ENCODE measurements around the gene BLID.

Gene BLID

DNA sequence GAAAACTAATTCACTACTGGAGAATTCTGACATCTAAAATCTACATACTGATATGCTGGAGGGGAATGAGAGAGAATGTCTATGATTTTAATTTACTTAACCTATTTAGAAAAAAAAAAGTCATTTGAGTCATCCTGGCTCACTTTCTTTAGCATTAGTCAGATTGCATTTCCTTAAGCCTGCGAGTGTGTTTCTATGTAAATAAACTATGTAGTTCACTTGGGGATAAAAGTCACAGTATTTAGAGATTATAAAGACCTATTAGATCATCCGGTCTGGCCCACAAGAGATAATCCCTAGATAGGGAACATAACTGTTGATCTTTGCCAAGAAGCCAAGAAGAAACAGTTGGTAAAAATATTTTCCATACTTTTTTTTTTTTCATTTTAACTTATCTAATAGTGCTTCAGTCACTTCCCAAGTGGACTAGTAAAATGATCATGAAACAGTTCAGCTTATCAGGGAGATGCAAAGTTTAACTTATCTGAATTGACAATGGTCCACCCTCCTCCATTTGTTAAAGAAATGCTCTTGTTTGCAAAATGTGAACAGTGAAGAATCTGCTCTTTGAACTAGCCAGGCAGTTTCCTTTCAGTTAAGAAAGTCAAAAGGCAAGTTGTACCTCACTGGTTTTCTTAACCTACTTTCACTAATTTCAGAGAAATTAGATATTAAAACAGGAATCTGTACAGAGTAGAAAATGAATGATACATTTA is 21.2 kb upstream of the BLID start:
- no peak overlapping the region for H3K4me3 ChIP-seq (ENCODE audit: low read depth, low read length)
- H3K9ac ChIP-seq (ENCODE audit: low read depth, low read length): no peak overlapping the region
- no peaks in the 10 kb centered on the region for H3K4me1 ChIP-seq (ENCODE audit: control insufficient read depth, insufficient read depth, low read length)
- H3K27me3 ChIP-seq (ENCODE audit: control insufficient read depth, insufficient read depth, low read length): peaks cover 46% of the 10 kb centered on the region
- no peaks in the 10 kb centered on the region for H3K36me3 ChIP-seq (ENCODE audit: control insufficient read depth, insufficient read depth, low read length)
- no peaks in the 10 kb centered on the region for H3K9me3 ChIP-seq (ENCODE audit: control insufficient read depth, insufficient read depth, low read length)

DNA sequence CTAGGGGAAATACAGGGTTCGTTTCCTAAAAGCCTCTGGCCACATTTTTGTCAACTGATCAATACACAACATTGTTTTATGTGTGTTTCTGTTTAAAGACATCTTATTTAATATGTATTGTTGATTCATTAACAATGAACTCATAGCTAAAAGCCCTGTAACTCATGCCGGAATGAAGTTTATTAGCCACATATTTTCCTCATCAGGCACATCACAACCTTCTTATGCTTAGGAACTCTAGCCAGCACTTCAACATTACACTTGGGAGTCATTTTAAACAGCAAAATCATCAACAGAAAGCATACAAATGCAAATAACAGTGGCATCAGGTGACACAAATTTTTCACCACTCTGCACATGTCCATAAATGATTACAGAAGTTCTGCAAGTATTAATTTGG is 15.1 kb upstream of the BLID start:
- no peaks in the 10 kb centered on the region for H3K36me3 ChIP-seq (ENCODE audit: control insufficient read depth, insufficient read depth, low read length)

DNA sequence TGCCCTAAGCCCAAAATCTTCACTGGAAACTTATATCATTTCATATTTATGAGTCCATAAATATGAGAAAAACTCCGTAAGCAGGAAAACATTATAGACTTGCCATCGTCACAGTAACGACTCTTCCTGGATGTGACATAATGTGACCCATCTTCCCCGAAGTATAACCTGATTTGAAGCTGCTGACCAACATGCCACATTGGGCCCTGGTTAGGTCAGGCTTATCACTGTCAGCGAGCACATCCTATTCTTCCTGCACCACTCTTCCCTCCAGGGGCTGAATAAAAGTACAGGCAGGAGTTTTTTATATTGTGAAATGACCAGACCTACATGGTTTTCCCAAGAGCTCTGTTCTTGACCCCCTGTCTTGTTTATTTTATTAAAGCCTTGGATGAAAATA is 12.1 kb upstream of the BLID start:
- Histone ChIP-seq H3K27me3 (ENCODE audit: control insufficient read depth, insufficient read depth, low read length) (no peaks in the 10 kb centered on the region), H3K4me3 (ENCODE audit: low read depth, low read length) (no peak overlapping the region), H3K36me3 (ENCODE audit: control insufficient read depth, insufficient read depth, low read length) (no peaks in the 10 kb centered on the region), H3K9me3 (ENCODE audit: control insufficient read depth, insufficient read depth, low read length) (no peaks in the 10 kb centered on the region), H3K9ac (ENCODE audit: low read depth, low read length) (no peak overlapping the region), H3K4me1 (ENCODE audit: control insufficient read depth, insufficient read depth, low read length) (no peaks in the 10 kb centered on the region)

More for the DNA sequence above, 15.1 kb upstream of the BLID start:
- Histone ChIP-seq H3K27me3 (ENCODE audit: control insufficient read depth, insufficient read depth, low read length) (no peaks in the 10 kb centered on the region), H3K9ac (ENCODE audit: low read depth, low read length) (no peak overlapping the region), H3K4me3 (ENCODE audit: low read depth, low read length) (no peak overlapping the region), H3K9me3 (ENCODE audit: control insufficient read depth, insufficient read depth, low read length) (no peaks in the 10 kb centered on the region), H3K4me1 (ENCODE audit: control insufficient read depth, insufficient read depth, low read length) (no peaks in the 10 kb centered on the region)

DNA sequence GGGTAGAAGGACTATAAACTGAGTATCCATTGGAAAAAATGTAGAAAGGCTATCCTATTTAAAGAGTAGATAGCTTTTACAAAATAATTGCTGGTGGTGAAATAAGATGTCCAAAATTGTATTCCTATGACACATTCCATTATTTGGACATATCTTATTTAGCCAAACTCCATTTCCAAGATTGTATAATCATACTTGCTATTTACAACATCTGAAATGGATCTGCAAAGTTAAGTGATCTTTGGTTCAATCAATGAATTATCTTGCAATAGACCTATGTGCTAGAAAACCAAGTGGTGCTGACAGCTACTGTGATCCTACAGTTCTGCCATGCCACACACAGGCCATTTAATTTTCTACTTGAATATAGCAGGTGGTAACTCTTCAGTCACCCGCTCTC is 11.0 kb upstream of the BLID start:
- Histone ChIP-seq H3K27me3 (ENCODE audit: control insufficient read depth, insufficient read depth, low read length) (no peaks in the 10 kb centered on the region), H3K9ac (ENCODE audit: low read depth, low read length) (no peak overlapping the region), H3K36me3 (ENCODE audit: control insufficient read depth, insufficient read depth, low read length) (no peaks in the 10 kb centered on the region), H3K4me1 (ENCODE audit: control insufficient read depth, insufficient read depth, low read length) (no peaks in the 10 kb centered on the region), H3K9me3 (ENCODE audit: control insufficient read depth, insufficient read depth, low read length) (no peaks in the 10 kb centered on the region), H3K4me3 (ENCODE audit: low read depth, low read length) (no peak overlapping the region)

DNA sequence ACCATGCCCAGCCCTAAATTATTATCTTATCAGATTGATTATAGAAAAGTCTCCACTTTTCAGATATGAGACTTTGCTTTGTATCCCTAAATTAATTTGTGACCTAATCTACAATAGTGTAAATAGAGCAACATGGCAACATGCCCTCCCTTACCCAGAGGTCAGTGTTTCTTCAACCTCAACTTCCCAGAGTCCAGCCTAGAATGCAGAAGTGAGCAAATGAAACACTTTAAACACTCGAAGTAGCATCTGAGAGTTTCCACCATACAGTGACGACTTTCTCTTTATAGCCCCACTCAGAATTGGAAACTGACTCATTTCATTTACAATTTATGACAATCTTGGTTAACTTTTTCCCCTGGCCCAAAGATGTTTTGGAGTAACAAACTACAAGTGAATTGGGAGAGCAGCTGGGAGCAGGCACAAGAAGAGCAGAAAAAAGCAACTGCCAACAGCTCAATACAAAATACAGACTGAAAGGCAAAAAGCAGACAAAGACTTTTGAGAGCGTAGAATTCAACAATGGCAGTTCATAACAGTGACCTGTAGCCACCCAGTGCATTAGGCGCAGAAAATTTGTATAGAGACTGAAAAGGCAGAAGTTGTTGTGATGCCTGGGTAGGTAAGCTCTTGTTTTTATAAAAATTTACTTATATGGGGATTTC is 10.1 kb upstream of the BLID start:
- H3K4me1 ChIP-seq (ENCODE audit: control insufficient read depth, insufficient read depth, low read length): no peaks in the 10 kb centered on the region
- H3K27me3 ChIP-seq (ENCODE audit: control insufficient read depth, insufficient read depth, low read length): no peaks in the 10 kb centered on the region
- no peak overlapping the region for H3K4me3 ChIP-seq (ENCODE audit: low read depth, low read length)
- no peak overlapping the region for H3K9ac ChIP-seq (ENCODE audit: low read depth, low read length)
- H3K9me3 ChIP-seq (ENCODE audit: control insufficient read depth, insufficient read depth, low read length): no peaks in the 10 kb centered on the region
- H3K36me3 ChIP-seq (ENCODE audit: control insufficient read depth, insufficient read depth, low read length): no peaks in the 10 kb centered on the region

DNA sequence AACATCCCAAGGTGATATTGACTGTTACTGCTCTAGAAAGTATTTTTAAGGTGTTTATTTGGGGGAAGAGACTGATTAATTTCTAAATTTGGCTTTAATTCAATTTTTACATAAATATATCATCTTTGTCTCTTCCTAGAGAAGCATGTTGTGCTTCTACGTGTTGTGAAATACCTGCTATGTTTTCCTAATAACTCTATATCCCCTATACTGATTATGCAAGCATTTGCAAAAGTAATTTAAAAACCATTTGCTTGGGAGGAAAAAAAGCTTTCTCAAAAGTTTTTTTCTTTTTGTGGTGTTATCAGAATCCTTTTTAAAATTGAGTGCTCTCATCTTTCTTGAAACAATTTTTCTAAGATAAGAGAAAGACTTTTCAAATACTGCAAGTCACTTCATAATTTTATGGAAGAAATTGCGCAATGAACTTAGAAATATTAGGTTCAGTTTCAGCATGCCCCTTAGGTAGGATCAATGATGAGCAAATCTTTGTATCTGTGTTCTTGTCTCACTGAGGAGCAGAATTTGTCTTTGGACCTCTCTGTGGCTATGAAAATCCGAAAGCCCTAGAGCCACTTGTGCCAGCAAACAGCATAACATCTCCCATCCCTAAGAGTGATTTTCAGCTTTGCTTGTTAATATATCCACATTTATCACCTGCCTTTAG is 7.4 kb upstream of the BLID start:
- Histone ChIP-seq H3K36me3 (ENCODE audit: control insufficient read depth, insufficient read depth, low read length) (no peaks in the 10 kb centered on the region), H3K9ac (ENCODE audit: low read depth, low read length) (no peak overlapping the region), H3K27me3 (ENCODE audit: control insufficient read depth, insufficient read depth, low read length) (no peaks in the 10 kb centered on the region), H3K4me3 (ENCODE audit: low read depth, low read length) (no peak overlapping the region), H3K4me1 (ENCODE audit: control insufficient read depth, insufficient read depth, low read length) (no peaks in the 10 kb centered on the region), H3K9me3 (ENCODE audit: control insufficient read depth, insufficient read depth, low read length) (no peaks in the 10 kb centered on the region)

DNA sequence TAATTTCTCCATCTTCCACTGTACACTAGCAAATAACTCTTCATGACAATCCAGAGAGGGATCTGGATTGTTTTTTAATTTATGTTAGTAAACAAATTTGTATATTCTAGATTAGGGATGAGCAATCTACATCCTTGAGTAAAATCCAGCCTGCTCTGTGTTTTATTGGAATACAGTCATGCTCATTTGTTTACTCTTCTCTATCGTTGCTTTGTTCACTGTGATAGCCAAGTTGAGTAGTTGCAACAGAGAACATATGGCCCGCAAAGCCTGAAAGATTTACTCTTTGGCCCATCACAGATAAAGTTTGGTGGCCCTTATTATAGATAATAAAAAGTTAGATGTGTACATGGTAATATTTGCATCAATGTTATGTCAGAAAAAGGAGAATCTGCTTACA is 6.2 kb upstream of the BLID start:
- no peaks in the 10 kb centered on the region for H3K27me3 ChIP-seq (ENCODE audit: control insufficient read depth, insufficient read depth, low read length)
- no peaks in the 10 kb centered on the region for H3K36me3 ChIP-seq (ENCODE audit: control insufficient read depth, insufficient read depth, low read length)
- H3K9me3 ChIP-seq (ENCODE audit: control insufficient read depth, insufficient read depth, low read length): no peaks in the 10 kb centered on the region
- no peak overlapping the region for H3K4me3 ChIP-seq (ENCODE audit: low read depth, low read length)
- no peak overlapping the region for H3K9ac ChIP-seq (ENCODE audit: low read depth, low read length)
- H3K4me1 ChIP-seq (ENCODE audit: control insufficient read depth, insufficient read depth, low read length): no peaks in the 10 kb centered on the region

DNA sequence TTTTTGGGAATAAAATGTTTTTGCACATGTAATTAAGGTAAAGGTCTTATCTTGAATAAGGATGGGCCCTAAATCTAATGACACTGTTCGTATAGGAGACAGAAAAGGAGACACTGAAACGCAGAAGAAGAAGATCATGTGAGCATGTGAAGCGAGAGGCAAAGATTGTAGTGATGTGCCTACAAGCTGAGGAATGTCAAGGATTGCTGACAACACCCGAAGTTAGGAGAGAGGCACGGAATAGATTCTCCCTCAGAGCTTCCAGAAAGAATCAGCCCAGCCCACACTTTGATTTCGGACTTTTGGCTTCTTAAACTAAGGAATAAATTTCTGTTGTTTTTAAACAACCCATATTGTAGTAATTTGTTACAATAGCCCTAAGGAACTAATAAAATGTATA is 4.1 kb upstream of the BLID start:
- no peaks in the 10 kb centered on the region for H3K27me3 ChIP-seq (ENCODE audit: control insufficient read depth, insufficient read depth, low read length)
- H3K36me3 ChIP-seq (ENCODE audit: control insufficient read depth, insufficient read depth, low read length): no peaks in the 10 kb centered on the region
- no peak overlapping the region for H3K4me3 ChIP-seq (ENCODE audit: low read depth, low read length)
- no peaks in the 10 kb centered on the region for H3K9me3 ChIP-seq (ENCODE audit: control insufficient read depth, insufficient read depth, low read length)
- peaks cover 3% of the 10 kb centered on the region for H3K4me1 ChIP-seq (ENCODE audit: control insufficient read depth, insufficient read depth, low read length)
- no peak overlapping the region for H3K9ac ChIP-seq (ENCODE audit: low read depth, low read length)

DNA sequence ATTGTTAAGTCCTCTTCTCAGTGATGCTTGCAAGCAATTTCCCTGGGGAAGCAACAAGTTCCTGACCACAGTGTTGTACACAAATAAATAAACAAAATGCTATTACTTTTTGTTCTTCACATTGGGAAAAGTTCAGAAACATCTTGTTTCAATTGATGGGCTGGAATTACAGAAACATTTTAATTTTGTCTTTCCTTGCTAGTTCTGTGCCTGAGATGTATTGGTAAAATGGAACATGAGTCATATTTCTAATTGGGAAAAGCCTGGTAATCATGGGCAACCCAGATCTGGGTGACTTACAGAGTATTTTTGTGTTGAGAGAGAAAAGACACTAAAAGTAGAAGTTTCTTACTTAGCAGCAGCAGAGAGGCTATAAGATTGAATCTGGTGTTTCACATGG is 576 bp upstream of the BLID start:
- Histone ChIP-seq H3K9ac (ENCODE audit: low read depth, low read length) (no peak overlapping the region), H3K4me3 (ENCODE audit: low read depth, low read length) (no peak overlapping the region), H3K36me3 (ENCODE audit: control insufficient read depth, insufficient read depth, low read length) (no peaks in the 10 kb centered on the region)

DNA sequence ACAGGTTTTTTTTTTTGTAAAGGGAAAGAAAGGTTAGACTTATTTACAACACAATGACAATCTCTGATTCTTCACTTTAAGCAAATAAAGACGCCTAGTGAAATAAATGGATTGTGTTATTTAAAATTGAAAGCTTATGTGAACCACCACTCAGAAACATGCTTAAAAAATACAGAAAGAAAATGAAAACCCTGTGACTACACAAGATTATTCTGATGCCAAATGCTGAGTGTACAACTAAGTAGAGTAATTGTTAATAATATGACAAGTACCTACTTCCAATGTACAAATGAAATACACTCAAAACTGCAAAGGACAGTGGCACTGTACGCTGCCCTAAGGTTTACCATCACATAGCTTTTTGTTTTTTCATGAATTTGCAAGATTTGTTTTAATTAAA is 1.0 kb downstream of the BLID start:
- Histone ChIP-seq H3K27me3 (ENCODE audit: control insufficient read depth, insufficient read depth, low read length) (no peaks in the 10 kb centered on the region), H3K9ac (ENCODE audit: low read depth, low read length) (no peak overlapping the region), H3K36me3 (ENCODE audit: control insufficient read depth, insufficient read depth, low read length) (no peaks in the 10 kb centered on the region), H3K4me3 (ENCODE audit: low read depth, low read length) (no peak overlapping the region), H3K9me3 (ENCODE audit: control insufficient read depth, insufficient read depth, low read length) (no peaks in the 10 kb centered on the region), H3K4me1 (ENCODE audit: control insufficient read depth, insufficient read depth, low read length) (peaks cover 3% of the 10 kb centered on the region)

More for the DNA sequence above, 576 bp upstream of the BLID start:
- Histone ChIP-seq H3K27me3 (ENCODE audit: control insufficient read depth, insufficient read depth, low read length) (no peaks in the 10 kb centered on the region), H3K9me3 (ENCODE audit: control insufficient read depth, insufficient read depth, low read length) (no peaks in the 10 kb centered on the region), H3K4me1 (ENCODE audit: control insufficient read depth, insufficient read depth, low read length) (peaks cover 3% of the 10 kb centered on the region)

DNA sequence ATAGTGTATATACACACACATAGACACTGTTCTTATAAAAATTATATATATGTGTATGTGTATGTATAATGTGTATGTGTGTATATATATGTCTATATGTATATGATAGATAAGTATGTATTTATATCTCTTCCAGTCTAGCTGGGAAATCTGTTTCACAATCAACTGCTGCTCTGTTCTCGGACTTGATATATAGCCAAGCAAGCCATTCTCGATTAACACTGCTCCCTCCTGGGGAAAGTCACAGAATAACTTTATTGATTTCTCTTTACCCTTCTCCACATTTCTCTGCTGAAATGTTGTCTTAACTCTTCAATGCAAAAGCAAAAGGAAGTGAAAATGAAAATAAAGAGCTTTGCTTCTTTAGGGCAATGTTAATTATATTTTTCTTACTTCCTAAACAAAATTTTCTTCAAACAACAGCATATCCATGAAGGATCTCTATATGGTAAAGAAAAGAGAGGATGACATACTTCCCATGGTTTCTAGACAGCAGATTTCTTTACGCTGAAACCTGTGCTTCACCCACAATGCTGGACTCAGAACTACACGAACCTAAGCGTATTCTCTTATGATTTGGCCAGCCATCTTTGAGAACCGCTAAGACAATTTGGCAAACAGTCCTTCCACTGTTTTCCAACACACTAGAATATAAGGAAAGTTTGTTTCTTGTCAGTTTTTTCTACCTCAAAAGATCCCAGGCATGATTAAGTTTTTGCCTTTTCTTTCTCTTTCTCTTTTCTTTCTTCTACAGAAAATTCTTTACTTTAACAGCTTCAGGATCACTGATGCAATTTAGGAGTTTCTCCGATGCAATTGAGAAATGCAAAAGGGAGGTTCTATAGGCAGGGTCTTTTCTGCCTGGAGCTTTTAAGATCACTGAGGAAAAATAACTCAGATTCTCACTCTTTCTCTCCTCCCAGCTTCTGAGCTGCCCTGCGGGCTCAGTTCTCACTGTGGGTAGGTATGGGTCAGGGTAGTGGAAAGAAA is 1.9 kb downstream of the BLID start:
- H3K9ac ChIP-seq (ENCODE audit: low read depth, low read length): no peak overlapping the region
- no peaks in the 10 kb centered on the region for H3K36me3 ChIP-seq (ENCODE audit: control insufficient read depth, insufficient read depth, low read length)
- H3K4me3 ChIP-seq (ENCODE audit: low read depth, low read length): no peak overlapping the region
- H3K9me3 ChIP-seq (ENCODE audit: control insufficient read depth, insufficient read depth, low read length): no peaks in the 10 kb centered on the region
- peaks cover 3% of the 10 kb centered on the region for H3K4me1 ChIP-seq (ENCODE audit: control insufficient read depth, insufficient read depth, low read length)
- no peaks in the 10 kb centered on the region for H3K27me3 ChIP-seq (ENCODE audit: control insufficient read depth, insufficient read depth, low read length)

Data from iPS-15b (cell line).